K562 (cell line): Measurements from ENCODE around the gene C2orf42. TPM values are rescaled to one million over a fixed set of nuclear protein-coding genes. Genes with fewer than 3 reads are reported as not detected.

Experiments used
- ATF2 ChIP-seq: sonication (generic); formaldehyde crosslinking; IDR thresholded peaks from 2 replicates; pipeline ENCODE4 v1.8.1; 2022; ENCODE audit warnings: missing genetic modification reagents
- BCL6 ChIP-seq: fragments of 250-450 bp; sonication (Bioruptor Pico); IDR thresholded peaks from 2 replicates; pipeline ENCODE4 v1.4.0; 2020
- DDX20 ChIP-seq: fragments of 450-650 bp; IDR thresholded peaks from 2 replicates; pipeline ENCODE4 v1.6.1; 2016; ENCODE audit warnings: missing genetic modification characterization, low read depth, mild to moderate bottlenecking, missing compliant biosample characterization, moderate library complexity
- FOXA1 ChIP-seq: fragments of 450-650 bp; IDR thresholded peaks from 2 replicates; pipeline ENCODE4 v1.6.1; 2016; ENCODE audit warnings: mild to moderate bottlenecking, borderline replicate concordance
- KAT7 ChIP-seq: sonication (generic); formaldehyde crosslinking; IDR thresholded peaks from 2 replicates; pipeline ENCODE4 v1.8.0; 2022; ENCODE audit warnings: missing genetic modification reagents, mild to moderate bottlenecking, borderline replicate concordance
- MBD1 ChIP-seq: fragments of 250-450 bp; sonication (Bioruptor Pico); IDR thresholded peaks from 2 replicates; pipeline ENCODE4 v1.8.0; 2022; ENCODE audit warnings: inconsistent platforms
- NR2C1 ChIP-seq, 2 experiments: fragments of 450-650 bp; IDR thresholded peaks; 2 replicates each; pipeline ENCODE4 v1.6.1; 2017; ENCODE audit warnings: mild to moderate bottlenecking in 2 of 2, antibody characterized with exemption in 1 of 2, inconsistent platforms in 1 of 2, missing compliant biosample characterization in 1 of 2, missing genetic modification characterization in 1 of 2
- PRMT5 ChIP-seq: sonication (generic); formaldehyde crosslinking; IDR thresholded peaks from 2 replicates; pipeline ENCODE4 v1.5.0; 2020; ENCODE audit warnings: missing genetic modification reagents
- SAFB2 ChIP-seq: fragments of 200-400 bp; formaldehyde crosslinking; IDR thresholded peaks from 2 replicates; pipeline ENCODE4 v1.6.1; 2018; ENCODE audit warnings: borderline replicate concordance, low read length, low read depth, moderate library complexity; ENCODE audit not compliant: severe bottlenecking
- SRF ChIP-seq, 2 experiments: fragments of 250-450, 450-650 bp in 1 of 2; sonication (Bioruptor Pico) in 1 of 2; sonication (generic) in 1 of 2; formaldehyde crosslinking; IDR thresholded peaks; 2 replicates each; pipeline versions ENCODE4 v1.5.0 to v1.5.1; 2020 to 2022; ENCODE audit warnings: mild to moderate bottlenecking in 1 of 2, missing genetic modification reagents in 1 of 2
- ZBTB9 ChIP-seq: fragments of 450-650 bp; formaldehyde crosslinking; IDR thresholded peaks from 2 replicates; pipeline ENCODE4 v1.4.0; 2020; ENCODE audit warnings: mild to moderate bottlenecking, moderate library complexity
- ZFP91 ChIP-seq: sonication (generic); formaldehyde crosslinking; IDR thresholded peaks from 2 replicates; pipeline ENCODE4 v1.8.0; 2022; ENCODE audit warnings: mild to moderate bottlenecking, missing genetic modification reagents
- ZNF609 ChIP-seq: sonication (generic); formaldehyde crosslinking; IDR thresholded peaks from 2 replicates; pipeline ENCODE4 v1.8.1; 2023; ENCODE audit warnings: missing genetic modification reagents, mild to moderate bottlenecking, borderline replicate concordance
- ZNF644 ChIP-seq: fragments of 200-800 bp; sonication (Bioruptor generic); IDR thresholded peaks from 2 replicates; pipeline ENCODE4 v1.6.1; 2016; ENCODE audit warnings: low read depth, missing genetic modification characterization, missing compliant biosample characterization
- ZNF75A ChIP-seq: fragments of 450-650 bp; formaldehyde crosslinking; IDR thresholded peaks from 2 replicates; pipeline ENCODE4 v1.4.0; 2020; ENCODE audit warnings: mild to moderate bottlenecking
- polyA plus RNA-seq, 8 experiments: library from polyadenylated mRNA; depleted of rRNA in 4 of 8; stranded (reverse) in 5 of 8; unstranded in 3 of 8; fragments of >200 nt; fragmentation: Nextera tagmentation in 2 of 8; fragmentation: Illumina TruSeq in 1 of 8; extraction: Ambion mirVana in 2 of 8; extraction: Trizol in 1 of 8; gene quantifications; 2 replicates each; pipeline versions ENCODE4 v1.2.1 to v1.2.3, GENCODE V29; 2011 to 2014; ENCODE audit warnings: inconsistent platforms in 1 of 8, missing spikeins in 1 of 8
- total RNA-seq, 7 experiments: library from RNA; depleted of rRNA in 6 of 7; stranded (reverse); fragments of >200 nt in 6 of 7; fragmentation: Illumina TruSeq in 2 of 7; extraction: Trizol in 2 of 7; gene quantifications; 2 replicates each; pipeline versions ENCODE4 v1.2.1 to v1.2.3, GENCODE V29; 2011 to 2021; ENCODE audit warnings: low replicate concordance in 1 of 7

Gene C2orf42
- total and polyA plus RNA-seq, 9 of the 15 experiments (the other 6 are each of a cell fraction or from before 2014, with no cell fraction given), result 4.6 to 10.9 (median 7.5) TPM

- TF ChIP-seq NR2C1 (IDR thresholded peaks at IDR 0.05) (no peak; the same call in 1 of the 2 replicates), NR2C1 (tag; IDR thresholded peaks at IDR 0.05) (peak; percentile 61; the same call in 1 of the 2 replicates), ATF2 (CRISPR knock-in tag) (peak; percentile 99), KAT7 (CRISPR knock-in tag) (peak; percentile 85; the same call in 1 of the 2 replicates), SAFB2 (no peak), ZNF609 (CRISPR knock-in tag) (0 out of 2 replicates have a peak, but pooled peaks have one; percentile 81), PRMT5 (no peak), MBD1 (CRISPR knock-in tag) (no peak), SRF (CRISPR knock-in tag; IDR thresholded peaks at IDR 0.05) (peak in 1 of 2 experiments; percentile 89; a peak in 2 of 4 replicates), BCL6 (no peak), FOXA1 (no peak), DDX20 (peak; percentile 37; the same call in 1 of the 2 replicates), ZFP91 (CRISPR knock-in tag) (0 out of 2 replicates have a peak, but pooled peaks have one; percentile 27), ZNF644 (tag) (no peak), ZBTB9 (peak; percentile 29; the same call in 1 of the 2 replicates), ZNF75A (CRISPR knock-in tag) (no peak)
These were observed 48.1 kb downstream of the C2orf42 start (continued) for GRCh38 chr2:70142590-70143313.
